Amniotic epithelial cell (primary cell): ENCODE results near the gene SYNC.
"Not testable (repeated sequence)": the region's sequence is repeated elsewhere in the genome, so short reads cannot be mapped to it uniquely, and the experiment has no call there.

Source experiments
- DNase-seq: peaks from one replicate; pipeline ENCODE4 v3.0.0-alpha.2; 2010; ENCODE audit warnings: low read depth

SYNC gene

GRCh38 chr1:32693455-32694174 is 9.0 kb downstream of the SYNC start:
- DNase-seq: no peak

- no peak for DNase-seq
These were observed 16.2 kb downstream of the SYNC start for GRCh38 chr1:32686387-32686786.

- DNase-seq: no peak
These were observed 17.1 kb downstream of the SYNC start for GRCh38 chr1:32685498-32685897.

- peak; percentile 42 for DNase-seq
These were observed 18.3 kb downstream of the SYNC start for GRCh38 chr1:32684167-32684811.

- no peak for DNase-seq
These were observed 19.2 kb downstream of the SYNC start for GRCh38 chr1:32683397-32683796.

- DNase-seq: no peak
These were observed 20.6 kb downstream of the SYNC start for GRCh38 chr1:32681999-32682398.

GRCh38 chr1:32681509-32681908 is 21.1 kb downstream of the SYNC start:
- DNase-seq: no peak

GRCh38 chr1:32680642-32681041 is 21.9 kb downstream of the SYNC start:
- DNase-seq: no peak

GRCh38 chr1:32679993-32680392 is 22.6 kb downstream of the SYNC start:
- DNase-seq: not testable (repeated sequence)

- no peak for DNase-seq
These were observed 25.6 kb downstream of the SYNC start for GRCh38 chr1:32676945-32677344.

GRCh38 chr1:32668716-32669115 is 33.9 kb downstream of the SYNC start:
- not testable (repeated sequence) for DNase-seq

- peak; percentile 89 for DNase-seq
These were observed 35.5 kb downstream of the SYNC start for GRCh38 chr1:32666901-32667566.

GRCh38 chr1:32665915-32666314 is 36.7 kb downstream of the SYNC start:
- DNase-seq: peak; percentile 36

- DNase-seq: no peak
These were observed 43.0 kb downstream of the SYNC start for GRCh38 chr1:32659581-32659980.

- DNase-seq: no peak
These were observed 50.2 kb downstream of the SYNC start for GRCh38 chr1:32652244-32652962.

- no peak for DNase-seq
These were observed 51.0 kb downstream of the SYNC start for GRCh38 chr1:32651461-32652073.

GRCh38 chr1:32650752-32651460 is 51.7 kb downstream of the SYNC start, which contains the start of gene RBBP4:
RBBP4 (plus strand) TSS chr1:32651208; CDS start chr1:32651307, 99 bp downstream.
- DNase-seq: peak; percentile 94

GRCh38 chr1:32650248-32650751 is 52.3 kb downstream of the SYNC start, which contains the start of gene ZBTB8OS:
ZBTB8OS (minus strand) TSS chr1:32650550; CDS start chr1:32650529, 21 bp downstream.
- peak; percentile 94 for DNase-seq

GRCh38 chr1:32647308-32648134 is 55.0 kb downstream of the SYNC start:
- DNase-seq: no peak

- no peak for DNase-seq
These were observed 58.1 kb downstream of the SYNC start for GRCh38 chr1:32644426-32644825.
